Measurements from ENCODE around the gene SUCO. TPM values are rescaled to one million over a fixed set of nuclear protein-coding genes. Genes with fewer than 3 reads are reported as not detected.

The SUCO gene
- total RNA-seq, 1 experiment from 2014 or later: 22.6 TPM

GRCh38 chr1:172556461-172556860 is 23.5 kb downstream of the SUCO start:
- no peaks in the 10 kb centered on the region for H3K36me3 ChIP-seq (ENCODE audit: control insufficient read depth in 1 of 2, insufficient read depth in 2 of 2, low read length in 2 of 2)
- H3K4me1 ChIP-seq (ENCODE audit: control insufficient read depth in 1 of 2, insufficient read depth in 2 of 2, low read length in 2 of 2): no peaks in the 10 kb centered on the region
- ATAC-seq (no peak), DNase-seq (ENCODE audit: low read depth, low spot score) (no peak)
- no peaks in the 10 kb centered on the region for H3K9me3 ChIP-seq (ENCODE audit: control insufficient read depth in 1 of 2, insufficient read depth in 1 of 2, low read depth in 1 of 2, low read length in 2 of 2)
- H3K4me2 ChIP-seq (ENCODE audit: low read length): no peak overlapping the region
- H4K20me1 ChIP-seq (ENCODE audit: insufficient read depth): no peaks in the 10 kb centered on the region; the same call in 1 of the 2 replicates
- H3K9ac ChIP-seq (ENCODE audit: low read length): no peak overlapping the region
- H2AFZ ChIP-seq (ENCODE audit: low read depth, low read length, poor library complexity, severe bottlenecking): no peak overlapping the region
- ChIA-PET CTCF (no interaction called here), POLR2A (no interaction called here), RAD21 (ENCODE audit: low non-redundant PET in 1 of 2, low total read pairs in 2 of 2, uncharacterized antibody in 2 of 2, unreplicated experiment in 2 of 2) (no interaction called here)
- BruUV-seq (replicated peaks): no TSS peak
- no peak overlapping the region for H3K27ac ChIP-seq (ENCODE audit: low read depth, low read length)
- no peak overlapping the region for H3K4me3 ChIP-seq (replicated peaks in 1 of 2; ENCODE audit: low read depth in 1 of 2, low read length in 2 of 2)
- H3K9me2 ChIP-seq (ENCODE audit: insufficient read depth): no peaks in the 10 kb centered on the region
- intact Hi-C loops (cut with micrococcal nuclease): no loop called here
- H3K27me3 ChIP-seq (ENCODE audit: insufficient read depth, low read length): no peaks in the 10 kb centered on the region
- no peak for TF ChIP-seq FOSL1 (IDR thresholded peaks at IDR 0.05; ENCODE audit: low read depth)
- no peak for TF ChIP-seq ZNF274 (IDR thresholded peaks at IDR 0.05; ENCODE audit: low read depth, low read length)
- peaks cover 3% of the 10 kb centered on the region; the same call in 1 of the 2 replicates for H3K79me2 ChIP-seq (ENCODE audit: insufficient read depth, low read length)

DNA sequence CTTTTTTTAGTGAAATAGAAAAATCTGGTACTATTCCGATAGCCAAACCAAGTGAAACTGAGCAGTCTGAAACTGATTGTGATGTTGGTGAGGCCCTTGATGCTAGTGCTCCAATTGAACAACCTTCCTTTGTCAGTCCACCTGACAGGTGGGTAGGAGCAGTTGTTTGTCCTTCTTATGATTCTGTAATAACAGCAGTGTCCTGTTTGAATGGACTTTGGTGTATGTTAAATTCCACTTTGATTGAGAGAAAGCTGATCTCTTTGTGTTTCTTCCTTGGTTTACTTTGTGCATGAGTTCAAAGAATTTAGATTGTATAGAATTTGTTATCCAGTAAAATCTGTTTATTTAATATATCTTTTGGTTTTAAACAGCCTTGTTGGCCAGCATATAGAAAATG is 24.3 kb downstream of the SUCO start:
- no peak overlapping the region for H2AFZ ChIP-seq (ENCODE audit: low read depth, low read length, poor library complexity, severe bottlenecking)
- no peak overlapping the region for H3K4me3 ChIP-seq (replicated peaks in 1 of 2; ENCODE audit: low read depth in 1 of 2, low read length in 2 of 2)
- H3K9me2 ChIP-seq (ENCODE audit: insufficient read depth): no peaks in the 10 kb centered on the region
- ChIA-PET RAD21 (ENCODE audit: low non-redundant PET in 1 of 2, low total read pairs in 2 of 2, uncharacterized antibody in 2 of 2, unreplicated experiment in 2 of 2) (no interaction called here), POLR2A (no interaction called here), CTCF (no interaction called here)
- intact Hi-C loops (cut with micrococcal nuclease): no loop called here
- no peaks in the 10 kb centered on the region for H3K36me3 ChIP-seq (ENCODE audit: control insufficient read depth in 1 of 2, insufficient read depth in 2 of 2, low read length in 2 of 2)
- H3K9ac ChIP-seq (ENCODE audit: low read length): no peak overlapping the region
- ATAC-seq: no peak
- no peaks in the 10 kb centered on the region for H3K4me1 ChIP-seq (ENCODE audit: control insufficient read depth in 1 of 2, insufficient read depth in 2 of 2, low read length in 2 of 2)
- no peaks in the 10 kb centered on the region for H3K79me2 ChIP-seq (ENCODE audit: insufficient read depth, low read length)
- H3K27me3 ChIP-seq (ENCODE audit: insufficient read depth, low read length): no peaks in the 10 kb centered on the region
- H4K20me1 ChIP-seq (ENCODE audit: insufficient read depth): no peaks in the 10 kb centered on the region; the same call in 1 of the 2 replicates
- no peak overlapping the region for H3K27ac ChIP-seq (ENCODE audit: low read depth, low read length)
- H3K4me2 ChIP-seq (ENCODE audit: low read length): no peak overlapping the region
- no TSS peak for BruUV-seq (replicated peaks)
- no peaks in the 10 kb centered on the region for H3K9me3 ChIP-seq (ENCODE audit: control insufficient read depth in 1 of 2, insufficient read depth in 1 of 2, low read depth in 1 of 2, low read length in 2 of 2)
- DNase-seq (ENCODE audit: low read depth, low spot score): no peak
- TF ChIP-seq YY1 (IDR thresholded peaks at IDR 0.05; ENCODE audit: extremely low read depth, insufficient replicate concordance, low read depth, low read length) (no peak), CBX3 (IDR thresholded peaks at IDR 0.05; ENCODE audit: low read depth) (no peak), ZNF274 (IDR thresholded peaks at IDR 0.05; ENCODE audit: low read depth, low read length) (no peak), FOSL1 (IDR thresholded peaks at IDR 0.05; ENCODE audit: low read depth) (no peak), CEBPB (IDR thresholded peaks at IDR 0.05; ENCODE audit: low read depth) (no peak), RAD21 (IDR thresholded peaks at IDR 0.05; ENCODE audit: low read depth) (no peak), POLR2A (IDR thresholded peaks at IDR 0.05; ENCODE audit: borderline replicate concordance, extremely low read depth, insufficient read depth, insufficient read length) (no peak), EZH2phosphoT487 (IDR thresholded peaks at IDR 0.05; ENCODE audit: borderline replicate concordance) (no peak), TCF7L2 (IDR thresholded peaks at IDR 0.05; ENCODE audit: borderline replicate concordance, extremely low read depth, insufficient read depth, insufficient read length) (no peak), JUND (IDR thresholded peaks at IDR 0.05) (no peak), SP1 (IDR thresholded peaks at IDR 0.05; ENCODE audit: low read depth) (no peak), EGR1 (IDR thresholded peaks at IDR 0.05; ENCODE audit: low read depth) (no peak), SIN3A (IDR thresholded peaks at IDR 0.05; ENCODE audit: low read depth) (no peak), ELF1 (IDR thresholded peaks at IDR 0.05; ENCODE audit: borderline replicate concordance, low read depth) (no peak)
- TF ChIP-seq, protein P1, sequence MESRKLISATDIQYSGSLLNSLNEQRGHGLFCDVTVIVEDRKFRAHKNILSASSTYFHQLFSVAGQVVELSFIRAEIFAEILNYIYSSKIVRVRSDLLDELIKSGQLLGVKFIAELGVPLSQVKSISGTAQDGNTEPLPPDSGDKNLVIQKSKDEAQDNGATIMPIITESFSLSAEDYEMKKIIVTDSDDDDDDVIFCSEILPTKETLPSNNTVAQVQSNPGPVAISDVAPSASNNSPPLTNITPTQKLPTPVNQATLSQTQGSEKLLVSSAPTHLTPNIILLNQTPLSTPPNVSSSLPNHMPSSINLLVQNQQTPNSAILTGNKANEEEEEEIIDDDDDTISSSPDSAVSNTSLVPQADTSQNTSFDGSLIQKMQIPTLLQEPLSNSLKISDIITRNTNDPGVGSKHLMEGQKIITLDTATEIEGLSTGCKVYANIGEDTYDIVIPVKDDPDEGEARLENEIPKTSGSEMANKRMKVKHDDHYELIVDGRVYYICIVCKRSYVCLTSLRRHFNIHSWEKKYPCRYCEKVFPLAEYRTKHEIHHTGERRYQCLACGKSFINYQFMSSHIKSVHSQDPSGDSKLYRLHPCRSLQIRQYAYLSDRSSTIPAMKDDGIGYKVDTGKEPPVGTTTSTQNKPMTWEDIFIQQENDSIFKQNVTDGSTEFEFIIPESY (IDR thresholded peaks at IDR 0.05; ENCODE audit: extremely low read depth, insufficient replicate concordance, low read length): no peak
- TF ChIP-seq, protein P2, sequence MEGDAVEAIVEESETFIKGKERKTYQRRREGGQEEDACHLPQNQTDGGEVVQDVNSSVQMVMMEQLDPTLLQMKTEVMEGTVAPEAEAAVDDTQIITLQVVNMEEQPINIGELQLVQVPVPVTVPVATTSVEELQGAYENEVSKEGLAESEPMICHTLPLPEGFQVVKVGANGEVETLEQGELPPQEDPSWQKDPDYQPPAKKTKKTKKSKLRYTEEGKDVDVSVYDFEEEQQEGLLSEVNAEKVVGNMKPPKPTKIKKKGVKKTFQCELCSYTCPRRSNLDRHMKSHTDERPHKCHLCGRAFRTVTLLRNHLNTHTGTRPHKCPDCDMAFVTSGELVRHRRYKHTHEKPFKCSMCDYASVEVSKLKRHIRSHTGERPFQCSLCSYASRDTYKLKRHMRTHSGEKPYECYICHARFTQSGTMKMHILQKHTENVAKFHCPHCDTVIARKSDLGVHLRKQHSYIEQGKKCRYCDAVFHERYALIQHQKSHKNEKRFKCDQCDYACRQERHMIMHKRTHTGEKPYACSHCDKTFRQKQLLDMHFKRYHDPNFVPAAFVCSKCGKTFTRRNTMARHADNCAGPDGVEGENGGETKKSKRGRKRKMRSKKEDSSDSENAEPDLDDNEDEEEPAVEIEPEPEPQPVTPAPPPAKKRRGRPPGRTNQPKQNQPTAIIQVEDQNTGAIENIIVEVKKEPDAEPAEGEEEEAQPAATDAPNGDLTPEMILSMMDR (IDR thresholded peaks at IDR 0.05 in 2 of 3, conservative IDR thresholded peaks at IDR 0.05 in 1 of 3; ENCODE audit: borderline replicate concordance in 1 of 3, insufficient read depth in 1 of 3, low read depth in 2 of 3, low read length in 2 of 3): no peak
- TF ChIP-seq, protein P3, sequence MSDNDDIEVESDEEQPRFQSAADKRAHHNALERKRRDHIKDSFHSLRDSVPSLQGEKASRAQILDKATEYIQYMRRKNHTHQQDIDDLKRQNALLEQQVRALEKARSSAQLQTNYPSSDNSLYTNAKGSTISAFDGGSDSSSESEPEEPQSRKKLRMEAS (IDR thresholded peaks at IDR 0.05): no peak

Data from HCT116 (cell line).